GM18867 (cell line): ENCODE data around the gene LILRB5.
"Not testable (repeated sequence)": the region's sequence is repeated elsewhere in the genome, so short reads cannot be mapped to it uniquely, and the experiment has no call there.

ENCODE experiments used
- ATAC-seq: cut with Tn5 transposase; IDR thresholded peaks from one replicate; pipeline ENCODE4 v1.9.1; 2021; ENCODE audit warnings: mild to moderate bottlenecking, moderate library complexity; ENCODE audit not compliant: unreplicated experiment

Gene LILRB5

GRCh38 chr19:54217517-54218247 lies 39.4 kb downstream of the LILRB5 start:
- not testable (repeated sequence) for ATAC-seq

GRCh38 chr19:54216869-54217268 lies 40.2 kb downstream of the LILRB5 start:
- no peak for ATAC-seq

- not testable (repeated sequence) for ATAC-seq
These were observed 42.3 kb downstream of the LILRB5 start for GRCh38 chr19:54214734-54215133.

- ATAC-seq, result not testable (repeated sequence)
These were observed 42.9 kb downstream of the LILRB5 start for GRCh38 chr19:54214217-54214616.

- no peak for ATAC-seq
These were observed 45.8 kb downstream of the LILRB5 start for GRCh38 chr19:54211235-54211634.

- ATAC-seq, result no peak
These were observed 47.1 kb downstream of the LILRB5 start for GRCh38 chr19:54209811-54210494.

- no peak for ATAC-seq
These were observed 47.8 kb downstream of the LILRB5 start for GRCh38 chr19:54209058-54209810.

- ATAC-seq, result no peak
These were observed 48.4 kb downstream of the LILRB5 start for GRCh38 chr19:54208784-54209057.

- no peak for ATAC-seq
These were observed 48.9 kb downstream of the LILRB5 start for GRCh38 chr19:54207983-54208783.

- no peak for ATAC-seq
These were observed 49.4 kb downstream of the LILRB5 start for GRCh38 chr19:54207676-54207982.

GRCh38 chr19:54207193-54207592 lies 49.9 kb downstream of the LILRB5 start:
- ATAC-seq, result not testable (repeated sequence)

- no peak for ATAC-seq
These were observed 50.3 kb downstream of the LILRB5 start for GRCh38 chr19:54206831-54207177.

- ATAC-seq, result no peak
These were observed 50.8 kb downstream of the LILRB5 start for GRCh38 chr19:54206030-54206830.

GRCh38 chr19:54204767-54205468 lies 52.2 kb downstream of the LILRB5 start:
- ATAC-seq, result no peak

- no peak for ATAC-seq
These were observed 53.9 kb downstream of the LILRB5 start for GRCh38 chr19:54203151-54203611.

- no peak for ATAC-seq
These were observed 55.1 kb downstream of the LILRB5 start for GRCh38 chr19:54201980-54202379.

- ATAC-seq, result no peak
These were observed 55.8 kb downstream of the LILRB5 start for GRCh38 chr19:54201172-54201701.
